NCI-H2196 treated with DMSO at 0.1 percent for 48 hours (cell line): ENCODE data around the gene CCNE1.

ENCODE experiments used
- DNase-seq: peaks from one replicate; lab custom pipeline; 2025; ENCODE audit not compliant: unreplicated experiment; lab: John Stamatoyannopoulos, UW

CCNE1 gene

GRCh38 chr19:29811125-29812079 is at the start of gene CCNE1:
Gene CCNE1, plus strand, starts transcription at chr19:29811991. Its CDS starts 565 bp downstream, at chr19:29812556.
- DNase-seq = peak; percentile 61

DNA sequence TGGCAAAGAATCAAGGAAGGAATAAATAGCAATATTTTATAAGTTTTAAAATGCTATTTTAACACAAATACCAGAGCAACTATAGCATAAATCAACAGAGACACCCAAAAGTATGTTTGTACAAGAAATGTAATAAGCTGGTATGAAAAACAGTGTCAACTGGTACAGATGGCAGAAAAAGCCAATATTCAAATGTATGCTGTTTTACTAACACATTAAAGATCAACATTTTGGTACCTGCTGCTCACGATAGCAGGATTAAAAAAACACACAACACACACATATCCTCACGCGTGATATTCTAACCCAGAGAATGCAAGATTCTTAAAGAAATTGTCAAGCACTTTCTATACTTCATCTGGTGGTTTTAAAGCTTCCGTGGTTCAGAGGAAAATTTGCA is 48.6 kb upstream of the CCNE1 start:
- DNase-seq = no peak

DNA sequence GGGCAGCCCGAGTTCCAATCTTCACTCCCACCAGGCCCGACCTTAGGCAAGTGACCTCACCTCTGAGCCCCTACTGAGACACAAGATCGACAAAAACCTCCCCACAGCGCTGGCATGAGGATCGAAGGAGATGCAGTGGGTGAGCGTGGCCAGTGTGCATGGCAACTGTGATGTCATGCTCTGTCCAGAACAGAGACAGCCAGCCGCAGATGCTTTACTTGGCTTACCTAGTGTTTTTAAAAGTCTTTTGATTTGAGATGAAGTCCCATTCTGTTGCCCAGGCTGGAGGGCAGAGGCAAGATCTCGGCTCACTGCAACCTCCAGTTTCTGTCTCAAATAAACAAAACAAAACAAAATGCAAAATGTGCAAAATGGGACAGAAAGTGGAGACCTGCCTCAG is 47.4 kb upstream of the CCNE1 start:
- DNase-seq = no peak

GRCh38 chr19:29766100-29766499 is 45.7 kb upstream of the CCNE1 start:
- no peak for DNase-seq

DNA sequence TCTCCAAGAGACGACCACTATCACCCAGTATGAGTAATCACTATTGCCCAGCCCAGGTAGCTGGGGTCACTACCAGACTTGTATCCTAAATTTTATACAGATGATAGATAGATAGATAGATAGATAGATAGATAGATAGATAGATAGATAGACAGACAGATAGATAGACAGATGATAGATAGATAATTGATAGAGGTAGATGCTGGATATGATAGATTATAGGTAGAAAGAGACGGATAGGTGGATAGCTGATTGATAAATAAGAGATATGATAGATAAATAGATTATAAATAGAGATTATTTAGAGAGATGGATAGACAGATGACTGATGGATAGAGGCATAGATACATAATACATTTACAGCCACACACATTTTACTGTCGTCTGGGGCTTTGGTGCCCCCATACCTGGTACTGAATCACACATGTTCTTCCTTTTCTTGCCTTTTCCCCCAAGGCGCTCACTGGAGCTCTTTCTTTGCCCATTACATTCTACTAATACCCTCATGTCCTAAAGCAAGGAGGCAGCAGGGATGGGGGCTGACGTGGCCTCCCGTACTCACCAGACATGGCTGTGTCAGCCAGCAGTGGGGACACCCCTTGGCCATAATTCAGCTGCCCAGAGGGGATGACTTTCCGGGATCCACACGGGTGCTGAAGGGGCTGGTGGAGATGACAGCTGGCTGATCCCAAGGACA is 44.6 kb upstream of the CCNE1 start:
- no peak for DNase-seq

DNA sequence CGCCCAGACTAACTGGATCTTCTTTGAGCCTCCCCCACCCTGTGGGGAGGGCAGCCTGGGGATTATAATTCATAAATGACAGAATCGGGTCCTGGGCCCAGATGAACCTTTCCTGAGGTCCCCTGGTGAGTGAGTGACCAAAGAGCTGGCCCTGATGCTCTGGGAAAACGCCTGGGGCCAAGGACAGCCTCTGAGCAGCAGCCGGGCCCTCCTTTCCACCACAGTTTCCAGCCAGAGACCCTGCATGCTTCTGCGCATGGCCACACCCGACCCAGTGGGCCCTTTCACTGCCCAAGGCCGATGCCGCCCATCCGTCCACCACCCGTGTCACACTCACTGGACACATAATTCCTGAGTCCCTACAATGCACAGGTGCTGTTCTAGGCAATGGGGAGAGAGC is 43.6 kb upstream of the CCNE1 start:
- DNase-seq = no peak

GRCh38 chr19:29769997-29770396 is 41.8 kb upstream of the CCNE1 start:
- no peak for DNase-seq

DNA sequence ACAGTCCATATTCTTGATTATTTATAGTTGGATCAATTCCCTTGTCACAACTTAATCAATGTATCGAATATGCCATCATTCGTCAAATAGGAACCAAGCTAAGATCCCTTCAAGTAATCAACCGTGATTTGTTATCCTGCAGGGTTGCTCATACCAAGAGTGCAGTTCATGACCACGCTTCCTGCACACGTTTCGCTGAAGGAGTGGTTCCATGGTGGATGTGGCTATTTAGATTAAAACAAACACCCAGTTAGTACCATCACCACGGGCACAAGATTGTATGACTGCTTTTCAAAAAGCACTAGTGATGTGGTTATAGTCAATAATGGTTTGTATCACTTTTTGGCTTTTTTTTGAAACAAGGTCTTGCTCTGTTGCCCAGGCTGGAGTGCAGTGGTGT is 41.1 kb upstream of the CCNE1 start:
- DNase-seq = no peak

DNA sequence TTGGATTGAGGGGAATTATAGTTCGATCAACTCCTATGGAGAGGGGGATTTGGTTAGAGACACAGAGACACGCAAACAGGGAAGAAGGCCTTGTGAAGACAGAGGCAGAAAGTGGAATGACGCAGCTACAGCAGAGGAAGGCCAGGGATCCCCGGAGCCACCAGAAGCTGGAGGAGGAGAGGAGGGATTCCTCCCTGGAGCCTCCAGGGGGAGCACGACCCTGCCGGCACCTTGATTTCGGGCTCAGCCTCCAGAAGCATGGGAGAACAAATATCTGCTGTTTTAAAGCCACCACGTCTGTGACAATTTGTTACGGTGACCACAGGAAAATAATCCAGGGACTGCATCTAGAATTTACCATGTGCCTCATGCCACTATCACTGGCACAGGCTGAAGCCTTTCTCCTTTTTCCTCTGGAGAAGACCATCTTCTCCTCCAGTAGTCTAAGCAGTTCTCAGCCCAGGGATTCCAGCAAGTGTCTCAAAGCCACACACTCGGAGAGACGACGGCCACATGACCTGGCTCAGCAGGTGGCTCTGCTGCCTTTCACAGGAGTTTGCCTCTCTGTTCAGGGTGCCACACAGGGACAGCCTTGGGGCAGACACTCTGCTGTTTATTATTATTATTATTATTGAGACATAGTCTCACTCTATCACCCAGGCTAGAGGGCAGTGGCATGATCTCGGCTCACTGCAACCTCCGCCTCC is 39.9 kb upstream of the CCNE1 start:
- DNase-seq = no peak

- no peak for DNase-seq
Observed at GRCh38 chr19:29772696-29773095, 39.1 kb upstream of the CCNE1 start.

DNA sequence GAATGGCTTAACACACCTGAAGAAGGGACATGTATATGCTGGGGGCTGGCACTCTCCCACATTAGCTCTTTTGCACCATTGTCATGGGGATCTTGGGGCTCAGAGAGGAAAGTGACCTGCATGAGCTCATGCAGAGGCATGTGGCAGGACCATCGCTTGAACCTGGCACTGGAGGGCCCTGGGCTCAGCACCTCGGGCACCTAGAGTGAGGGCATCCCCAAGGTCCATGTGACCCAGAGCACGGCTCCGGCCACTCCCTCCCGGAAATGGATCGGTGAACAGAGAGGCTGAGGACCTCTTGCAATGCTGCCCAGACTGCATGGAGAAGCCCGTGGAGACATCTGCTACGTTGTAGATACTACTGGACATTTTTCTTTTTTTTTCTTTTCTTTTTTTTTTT is 38.6 kb upstream of the CCNE1 start:
- no peak for DNase-seq

DNA sequence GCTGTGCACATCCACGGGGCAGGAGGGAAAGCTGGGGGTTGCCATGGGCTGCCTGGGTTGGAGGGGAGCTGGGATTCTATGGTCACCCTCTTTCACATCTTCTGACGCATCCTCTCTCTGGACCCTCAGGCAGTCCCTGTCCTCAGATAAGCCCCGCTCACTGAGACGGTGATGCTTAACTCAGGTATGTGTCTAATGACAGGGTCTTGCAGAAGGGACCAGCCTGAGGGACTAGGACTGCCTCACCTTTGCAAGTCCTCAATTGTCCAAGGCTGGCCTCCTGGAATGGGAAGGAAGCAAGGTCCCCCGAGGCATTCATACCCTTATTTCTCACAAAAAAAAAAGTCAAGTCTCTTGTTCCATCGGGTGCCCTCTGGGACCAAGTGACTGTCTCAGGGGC is 37.7 kb upstream of the CCNE1 start:
- no peak for DNase-seq

DNA sequence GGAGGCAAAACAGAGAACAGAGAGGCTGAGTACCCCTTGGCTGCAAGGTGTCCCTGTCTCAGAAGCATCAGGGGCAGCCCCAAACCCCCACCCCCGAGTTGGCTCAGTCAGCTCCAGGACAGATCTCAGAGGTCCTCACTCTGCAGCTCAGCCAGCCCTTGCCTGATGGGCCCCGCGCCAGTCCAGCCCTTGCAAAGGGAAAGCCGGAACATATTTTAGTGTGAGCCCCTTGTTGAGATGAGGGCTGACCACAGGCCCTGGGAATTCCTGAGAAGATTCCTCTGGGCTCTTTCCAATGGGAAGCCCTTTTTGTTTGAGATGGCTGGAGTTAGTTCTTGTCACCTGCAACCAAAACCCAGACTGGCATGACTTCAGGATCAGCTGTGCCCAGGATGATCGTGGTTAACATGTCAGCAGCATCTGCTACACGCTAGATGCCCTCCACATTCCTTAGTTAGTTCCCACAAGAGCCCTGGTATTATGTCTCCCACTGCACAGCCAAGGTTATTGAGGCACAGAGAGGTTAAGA is 33.9 kb upstream of the CCNE1 start:
- no peak for DNase-seq

DNA sequence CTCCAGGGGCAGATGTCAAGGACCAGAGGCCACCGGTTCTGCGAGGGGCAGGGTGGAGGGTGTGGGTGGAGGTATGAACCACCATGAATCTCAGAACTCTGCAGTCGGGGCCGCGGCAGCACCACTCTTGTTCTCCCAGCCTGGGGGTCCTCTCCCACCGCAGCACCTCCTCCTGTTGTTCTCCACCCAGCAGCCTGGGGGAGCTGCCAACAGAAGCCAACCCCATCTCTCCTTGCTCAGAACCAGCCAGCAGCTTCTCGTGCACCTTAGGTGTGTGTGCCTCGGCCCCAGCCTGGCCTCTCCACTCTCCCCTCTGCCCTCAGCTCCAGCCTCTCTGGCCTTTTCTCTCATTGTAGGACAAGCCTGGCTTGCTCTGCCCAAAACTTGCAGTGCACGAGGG is 31.9 kb upstream of the CCNE1 start:
- DNase-seq = no peak

DNA sequence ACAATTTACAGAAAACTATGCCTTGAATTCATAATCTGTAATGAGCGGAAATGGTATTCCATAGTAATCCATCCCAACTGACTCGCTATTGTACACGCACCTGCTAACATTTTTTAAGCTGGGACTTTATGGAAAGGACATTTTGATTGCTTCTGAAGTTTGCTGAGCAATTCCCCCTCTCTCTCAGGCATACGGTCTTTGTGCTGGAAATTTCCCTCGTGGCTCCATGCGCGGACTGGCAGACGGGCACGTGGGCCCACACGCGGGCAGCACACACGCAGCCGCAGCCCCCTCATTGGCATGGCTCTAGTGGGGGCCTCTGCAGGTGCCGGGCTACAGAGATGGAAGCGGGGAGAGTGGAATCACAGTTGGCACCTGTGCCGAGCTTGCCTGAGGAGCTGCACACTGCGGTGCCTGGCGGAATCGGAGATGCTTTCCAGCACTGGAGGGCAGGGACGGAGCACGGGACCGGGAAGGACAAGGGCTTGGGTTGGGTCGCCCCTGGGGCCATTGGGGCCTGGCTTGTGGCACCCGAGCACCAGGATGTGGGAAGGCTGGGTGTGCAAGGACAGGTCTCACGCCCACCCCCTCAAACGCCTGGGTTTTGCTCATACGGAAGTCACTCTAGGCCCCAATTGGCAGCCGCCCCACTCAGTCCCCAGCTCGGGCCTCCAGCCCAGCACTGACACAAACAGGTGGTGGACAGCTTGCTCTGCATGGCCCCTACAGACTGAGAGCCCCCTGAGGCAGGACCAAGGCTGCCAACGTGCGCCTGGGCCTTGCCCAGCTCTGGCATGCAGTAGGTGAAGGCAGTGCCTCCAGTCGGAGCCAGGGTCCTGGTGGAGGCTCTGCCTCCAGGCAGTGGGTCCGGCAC is 30.2 kb upstream of the CCNE1 start:
- no peak for DNase-seq

DNA sequence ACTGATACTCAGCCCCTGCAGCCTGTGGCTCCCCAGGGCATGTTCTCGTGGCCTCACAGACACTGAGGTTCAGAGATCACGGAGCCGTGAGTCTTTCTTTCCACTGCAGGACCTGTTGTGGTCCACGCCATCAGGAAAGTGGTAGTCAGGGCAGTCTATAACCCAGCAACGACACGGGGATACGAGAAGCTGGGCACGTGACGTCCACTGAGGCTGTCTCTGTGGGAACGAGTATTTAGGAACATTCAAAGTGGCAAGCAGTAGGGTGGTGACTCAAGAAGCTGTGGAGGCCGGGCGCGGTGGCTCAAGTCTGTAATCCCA is 29.6 kb upstream of the CCNE1 start:
- DNase-seq = no peak

DNA sequence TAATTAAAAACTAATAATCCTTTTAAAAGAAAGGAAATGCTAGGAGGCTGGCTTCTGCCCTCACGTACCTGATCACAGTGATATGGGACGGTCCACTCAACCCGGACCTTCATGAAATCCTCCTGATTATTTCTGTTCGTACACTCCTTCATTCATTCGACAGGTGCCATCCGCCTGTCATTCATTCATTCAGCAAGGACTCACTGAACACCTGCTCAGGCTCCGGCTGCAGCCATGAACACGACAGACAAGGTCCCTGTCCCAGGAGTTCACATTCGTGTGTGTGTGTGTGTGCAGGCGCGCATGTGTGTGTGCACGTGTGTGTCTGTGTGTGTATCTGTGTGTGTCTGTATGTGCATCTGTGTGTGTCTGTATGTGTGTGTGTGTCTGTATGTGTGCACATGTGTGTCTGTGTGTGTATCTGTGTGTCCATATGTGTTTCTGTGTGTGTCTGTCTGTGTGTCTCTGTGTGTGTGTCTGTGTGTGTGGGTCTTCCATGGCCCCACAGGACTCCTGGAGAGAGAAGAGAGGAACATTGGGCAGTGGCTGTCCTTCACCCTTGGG is 28.1 kb upstream of the CCNE1 start:
- DNase-seq = no peak

DNA sequence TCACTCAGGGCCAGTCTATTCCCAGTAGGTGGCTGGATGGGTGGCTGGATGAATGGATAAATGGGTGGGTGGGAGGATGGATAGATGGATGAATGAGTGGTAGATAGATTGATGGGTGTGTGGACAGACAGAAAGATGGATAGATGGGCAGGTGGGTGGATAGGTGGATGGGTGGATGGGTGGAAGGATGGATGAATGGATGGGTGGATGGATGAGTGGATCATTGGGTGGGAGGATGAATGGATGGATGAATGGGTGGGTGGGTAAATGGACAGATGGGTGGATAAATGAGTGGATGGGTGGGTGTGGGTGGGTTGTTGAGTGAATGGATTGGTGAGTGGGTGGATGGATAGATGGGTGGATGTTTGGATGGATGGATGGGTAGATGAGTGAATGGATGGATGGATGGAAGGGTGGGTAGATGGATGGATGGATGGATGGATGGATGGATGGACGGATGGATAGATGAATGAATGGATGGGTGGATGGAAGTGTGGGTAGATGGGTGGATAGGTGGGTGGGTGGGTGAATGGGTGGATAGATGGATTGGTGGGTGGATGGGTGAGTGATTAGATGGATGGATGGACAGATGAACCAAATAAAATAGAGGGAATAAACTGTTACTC is 27.1 kb upstream of the CCNE1 start:
- no peak for DNase-seq

DNA sequence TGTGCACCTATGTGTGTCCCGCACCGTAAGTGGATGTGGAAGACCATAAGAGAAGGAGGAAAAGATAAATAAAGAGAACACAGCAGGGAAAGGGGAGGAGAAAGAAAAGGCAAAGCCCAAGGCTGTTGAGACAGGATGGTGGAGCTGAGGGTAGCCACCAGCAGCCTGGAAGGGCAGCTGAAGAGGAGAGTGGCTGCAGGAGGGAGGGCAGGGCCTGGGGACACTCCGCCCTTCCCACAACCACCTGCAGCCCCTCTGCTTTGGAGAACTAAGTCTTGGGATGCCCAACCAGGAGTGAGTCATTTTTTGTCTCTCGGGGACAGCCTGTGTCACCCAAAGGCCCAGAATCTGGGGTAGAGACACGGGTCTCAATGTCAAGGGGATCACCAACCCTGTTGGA is 26.4 kb upstream of the CCNE1 start:
- no peak for DNase-seq
